GM12801 (cell line): ENCODE results near the gene CHST13.

Source experiments
- TF ChIP-seq, protein P1 (sequence below): IDR thresholded peaks from one replicate; pipeline ENCODE4 v1.5.1; 2011; ENCODE audit warnings: control low read depth; ENCODE audit not compliant: insufficient read length; ENCODE audit errors: extremely low read depth

The CHST13 gene

DNA sequence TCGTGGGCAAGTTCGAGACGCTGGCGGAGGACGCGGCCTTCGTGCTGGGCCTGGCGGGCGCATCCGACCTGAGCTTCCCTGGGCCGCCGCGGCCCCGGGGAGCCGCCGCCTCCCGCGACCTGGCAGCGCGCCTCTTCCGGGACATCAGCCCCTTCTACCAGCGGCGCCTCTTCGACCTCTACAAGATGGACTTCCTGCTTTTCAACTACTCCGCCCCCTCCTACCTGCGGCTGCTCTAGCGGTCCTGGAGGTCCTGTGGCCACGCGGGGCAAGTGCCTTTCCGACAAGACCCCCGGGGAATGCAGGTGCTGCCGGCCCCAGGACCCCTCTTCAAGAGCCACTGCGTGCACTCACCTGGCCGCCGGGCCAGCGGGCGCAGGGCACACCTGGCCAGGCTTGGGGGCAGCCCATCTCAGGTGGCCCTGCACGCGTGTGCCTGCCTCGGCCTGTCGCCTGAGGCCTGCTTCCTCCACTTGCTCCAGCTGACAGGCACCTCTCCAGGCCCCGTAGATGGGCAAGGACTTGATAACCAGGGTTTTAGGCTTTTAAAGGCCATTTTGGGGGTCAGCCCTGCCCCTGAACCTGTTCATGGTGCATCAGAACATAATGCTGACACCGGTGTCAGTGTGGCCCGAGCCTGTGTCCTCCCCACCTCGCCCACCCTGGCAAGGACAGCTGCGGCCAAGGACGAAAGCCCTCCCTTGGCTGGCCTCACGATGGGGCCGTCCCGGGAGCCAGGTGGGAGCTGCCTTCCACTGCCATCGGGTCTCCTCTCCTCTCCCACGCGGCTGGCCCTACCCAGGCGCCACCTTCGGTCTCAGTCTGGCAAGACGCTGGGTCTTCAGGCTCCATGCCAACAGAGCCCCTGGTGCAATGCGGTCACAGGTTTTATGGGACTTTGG, 18.6 kb downstream of the CHST13 start:
- TF ChIP-seq, protein P1, sequence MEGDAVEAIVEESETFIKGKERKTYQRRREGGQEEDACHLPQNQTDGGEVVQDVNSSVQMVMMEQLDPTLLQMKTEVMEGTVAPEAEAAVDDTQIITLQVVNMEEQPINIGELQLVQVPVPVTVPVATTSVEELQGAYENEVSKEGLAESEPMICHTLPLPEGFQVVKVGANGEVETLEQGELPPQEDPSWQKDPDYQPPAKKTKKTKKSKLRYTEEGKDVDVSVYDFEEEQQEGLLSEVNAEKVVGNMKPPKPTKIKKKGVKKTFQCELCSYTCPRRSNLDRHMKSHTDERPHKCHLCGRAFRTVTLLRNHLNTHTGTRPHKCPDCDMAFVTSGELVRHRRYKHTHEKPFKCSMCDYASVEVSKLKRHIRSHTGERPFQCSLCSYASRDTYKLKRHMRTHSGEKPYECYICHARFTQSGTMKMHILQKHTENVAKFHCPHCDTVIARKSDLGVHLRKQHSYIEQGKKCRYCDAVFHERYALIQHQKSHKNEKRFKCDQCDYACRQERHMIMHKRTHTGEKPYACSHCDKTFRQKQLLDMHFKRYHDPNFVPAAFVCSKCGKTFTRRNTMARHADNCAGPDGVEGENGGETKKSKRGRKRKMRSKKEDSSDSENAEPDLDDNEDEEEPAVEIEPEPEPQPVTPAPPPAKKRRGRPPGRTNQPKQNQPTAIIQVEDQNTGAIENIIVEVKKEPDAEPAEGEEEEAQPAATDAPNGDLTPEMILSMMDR, result no peak

DNA sequence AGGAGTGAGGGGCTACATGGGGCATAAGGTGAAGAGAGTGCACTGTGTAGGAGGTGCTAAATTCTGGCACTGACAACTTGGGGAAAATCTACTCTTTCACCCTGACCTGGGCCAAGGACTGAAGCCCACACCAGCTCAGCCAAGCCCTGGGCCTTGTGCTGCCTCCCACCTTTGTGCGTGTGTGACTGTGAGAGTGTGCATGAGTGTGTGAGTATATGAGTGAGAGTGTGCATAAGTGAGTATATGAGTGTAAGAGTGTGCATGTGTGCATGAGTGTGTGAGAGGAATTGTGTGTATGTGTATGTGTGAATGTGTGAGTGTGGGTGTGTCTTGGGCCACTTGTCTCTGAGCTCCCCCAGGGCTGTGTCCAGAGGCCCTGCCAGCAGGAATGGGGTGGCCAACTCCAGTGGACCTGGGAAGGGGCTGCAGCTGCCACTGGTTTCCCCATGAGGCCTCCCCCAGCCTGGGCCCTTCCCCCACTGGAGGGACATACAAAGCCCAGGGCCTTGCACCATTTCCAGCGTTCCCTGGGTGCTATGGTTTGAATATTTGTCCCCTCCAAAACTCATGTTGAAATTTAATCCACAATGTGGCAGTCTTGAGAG, 19.6 kb downstream of the CHST13 start:
- TF ChIP-seq, protein P1, result no peak

DNA sequence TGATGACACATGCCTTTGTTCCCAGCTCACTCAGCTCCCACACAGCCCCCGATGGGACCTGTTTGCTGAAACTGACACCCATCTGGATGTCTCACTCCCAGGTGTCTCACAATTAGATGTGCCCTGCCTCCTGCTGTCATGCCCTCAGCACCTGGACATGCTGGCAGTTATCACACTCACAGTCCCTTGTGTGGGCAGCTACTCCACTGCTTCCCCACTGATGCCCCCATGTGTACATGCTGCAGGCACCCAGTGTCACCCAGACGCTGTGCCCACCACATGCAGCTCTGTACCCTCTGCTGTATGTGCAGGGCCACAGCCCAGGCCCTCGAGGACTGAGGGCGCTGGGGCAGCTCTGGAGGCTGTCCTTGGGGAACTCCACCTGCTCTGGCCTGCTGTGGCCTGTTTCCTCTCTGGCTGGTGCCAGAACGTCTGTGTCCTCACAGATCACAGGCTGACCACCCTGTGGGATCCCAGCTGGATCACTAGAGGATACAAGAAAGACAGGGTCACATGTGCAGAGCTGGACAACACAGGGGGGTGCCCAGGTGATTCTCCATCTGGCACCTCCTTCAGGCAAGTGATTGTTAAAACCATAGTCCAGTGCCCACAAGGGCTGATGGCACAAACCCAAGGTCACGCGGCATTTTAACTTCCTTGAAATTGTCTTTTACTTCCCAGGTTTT, 20.8 kb downstream of the CHST13 start:
- TF ChIP-seq, protein P1, result no peak

DNA sequence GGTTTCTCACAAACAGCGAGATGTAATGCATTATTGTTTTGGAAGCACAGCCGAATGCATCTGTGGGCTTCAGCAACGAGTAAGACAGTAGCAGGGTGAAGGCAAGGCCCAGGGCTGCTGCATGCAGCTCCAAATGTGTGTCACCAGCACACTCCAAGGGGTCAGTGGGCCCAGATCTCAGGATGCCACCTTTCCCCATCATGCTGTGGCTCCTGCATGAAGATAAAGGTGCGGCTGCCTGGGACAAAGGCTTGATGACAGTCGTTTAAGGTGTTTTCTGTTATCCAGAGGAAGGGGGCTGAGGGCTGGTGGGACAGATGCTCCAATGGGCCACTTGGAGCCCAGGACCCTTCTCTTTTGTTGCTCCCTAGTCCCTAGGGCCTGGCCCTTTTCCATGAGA, 21.6 kb downstream of the CHST13 start:
- TF ChIP-seq, protein P1, result no peak

DNA sequence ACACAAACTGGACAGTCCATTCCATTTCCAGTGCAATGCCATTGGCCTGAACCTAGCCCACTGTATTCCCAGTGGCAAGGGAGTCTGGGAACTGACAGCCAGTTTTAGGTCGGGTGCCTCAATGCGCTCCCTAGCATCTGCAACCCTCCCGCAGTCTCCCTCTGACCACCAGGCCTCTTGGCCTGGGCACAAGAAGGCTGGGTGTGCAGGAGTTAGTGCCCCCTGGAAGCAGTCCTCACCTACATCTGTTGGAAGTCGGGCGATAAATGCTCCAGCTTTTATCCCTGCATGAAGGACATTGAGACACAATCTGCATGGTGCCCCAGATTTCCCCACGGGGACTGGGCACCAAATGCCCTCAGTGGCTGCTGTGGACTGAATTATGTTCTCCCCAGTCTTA, 22.1 kb downstream of the CHST13 start:
- TF ChIP-seq, protein P1, result no peak

DNA sequence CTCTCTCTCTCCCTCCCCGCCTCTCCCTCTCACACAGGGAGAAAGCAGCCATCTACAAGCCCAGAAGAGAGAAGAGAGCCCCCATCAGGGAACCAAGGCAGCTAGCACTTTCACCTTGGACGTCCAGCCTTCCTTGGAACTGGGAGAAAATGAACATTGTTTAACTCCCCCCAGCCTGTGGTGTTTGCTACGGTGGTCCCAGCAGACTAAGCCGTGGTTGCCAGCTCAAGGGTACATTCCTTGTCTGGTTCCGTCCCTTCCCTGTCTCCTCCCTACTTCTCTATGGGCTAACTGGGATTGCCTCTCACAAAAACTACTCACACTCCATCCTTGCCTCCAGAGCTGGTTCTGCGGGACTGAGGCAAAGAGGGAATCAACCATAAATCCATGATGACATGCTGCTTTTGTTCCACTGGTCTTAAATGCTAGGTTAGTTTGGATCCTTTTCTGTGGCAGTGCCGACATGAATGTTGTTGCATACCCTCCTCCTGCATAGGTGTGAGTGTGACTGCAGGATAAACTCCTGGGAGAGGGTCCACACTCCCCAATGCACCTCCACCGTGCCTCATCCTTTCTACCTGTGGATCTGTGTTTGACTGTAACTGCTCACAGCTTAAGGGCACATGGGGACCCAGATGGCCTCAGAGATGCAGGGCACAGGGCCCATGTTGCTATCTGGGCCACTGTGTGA, 22.7 kb downstream of the CHST13 start:
- TF ChIP-seq, protein P1, result no peak

DNA sequence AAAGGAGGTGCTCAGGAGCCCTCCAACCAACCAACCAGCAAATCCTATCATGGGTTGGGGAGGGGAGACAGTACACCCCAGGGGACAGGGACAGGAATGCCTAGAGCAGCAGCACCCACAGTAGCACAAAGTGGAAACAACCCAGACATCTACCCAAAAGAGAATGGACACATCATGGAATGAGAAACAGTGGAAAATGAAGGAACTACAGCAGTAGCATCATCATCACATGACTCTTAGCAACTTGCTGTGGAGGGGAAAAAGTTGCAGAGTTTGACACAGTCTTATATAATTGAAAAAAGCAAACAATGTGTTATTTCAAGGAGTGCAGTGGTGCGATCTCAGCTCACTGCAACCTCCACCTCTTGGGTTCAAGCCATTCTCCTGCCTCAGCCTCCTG, 23.8 kb downstream of the CHST13 start:
- TF ChIP-seq, protein P1, result no peak
